ENCODE measurements around the gene POLN.

DNA sequence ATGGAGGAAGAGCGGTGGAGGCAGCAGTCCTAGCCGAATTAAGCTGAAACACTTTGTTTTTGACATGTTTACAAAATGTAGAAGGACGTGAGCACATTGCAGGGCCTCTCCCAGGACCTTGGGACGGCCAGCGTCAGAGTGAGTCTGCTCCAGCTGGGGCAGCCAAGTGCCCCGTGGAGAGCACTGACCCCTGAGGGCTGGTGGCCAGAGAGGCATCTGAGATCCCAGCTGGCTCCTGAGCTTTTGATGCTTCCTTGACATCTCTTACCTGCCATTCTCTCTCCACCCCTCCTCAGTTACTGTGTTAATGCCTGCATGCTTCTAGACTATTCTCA is 158.1 kb downstream of the POLN start:
- TF ChIP-seq, protein P1, sequence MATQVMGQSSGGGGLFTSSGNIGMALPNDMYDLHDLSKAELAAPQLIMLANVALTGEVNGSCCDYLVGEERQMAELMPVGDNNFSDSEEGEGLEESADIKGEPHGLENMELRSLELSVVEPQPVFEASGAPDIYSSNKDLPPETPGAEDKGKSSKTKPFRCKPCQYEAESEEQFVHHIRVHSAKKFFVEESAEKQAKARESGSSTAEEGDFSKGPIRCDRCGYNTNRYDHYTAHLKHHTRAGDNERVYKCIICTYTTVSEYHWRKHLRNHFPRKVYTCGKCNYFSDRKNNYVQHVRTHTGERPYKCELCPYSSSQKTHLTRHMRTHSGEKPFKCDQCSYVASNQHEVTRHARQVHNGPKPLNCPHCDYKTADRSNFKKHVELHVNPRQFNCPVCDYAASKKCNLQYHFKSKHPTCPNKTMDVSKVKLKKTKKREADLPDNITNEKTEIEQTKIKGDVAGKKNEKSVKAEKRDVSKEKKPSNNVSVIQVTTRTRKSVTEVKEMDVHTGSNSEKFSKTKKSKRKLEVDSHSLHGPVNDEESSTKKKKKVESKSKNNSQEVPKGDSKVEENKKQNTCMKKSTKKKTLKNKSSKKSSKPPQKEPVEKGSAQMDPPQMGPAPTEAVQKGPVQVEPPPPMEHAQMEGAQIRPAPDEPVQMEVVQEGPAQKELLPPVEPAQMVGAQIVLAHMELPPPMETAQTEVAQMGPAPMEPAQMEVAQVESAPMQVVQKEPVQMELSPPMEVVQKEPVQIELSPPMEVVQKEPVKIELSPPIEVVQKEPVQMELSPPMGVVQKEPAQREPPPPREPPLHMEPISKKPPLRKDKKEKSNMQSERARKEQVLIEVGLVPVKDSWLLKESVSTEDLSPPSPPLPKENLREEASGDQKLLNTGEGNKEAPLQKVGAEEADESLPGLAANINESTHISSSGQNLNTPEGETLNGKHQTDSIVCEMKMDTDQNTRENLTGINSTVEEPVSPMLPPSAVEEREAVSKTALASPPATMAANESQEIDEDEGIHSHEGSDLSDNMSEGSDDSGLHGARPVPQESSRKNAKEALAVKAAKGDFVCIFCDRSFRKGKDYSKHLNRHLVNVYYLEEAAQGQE (IDR thresholded peaks at IDR 0.05; ENCODE audit: insufficient read depth in 1 of 2, low read depth in 2 of 2, low read length in 2 of 2): no peak
- no peak for TF ChIP-seq POLR2AphosphoS5 (IDR thresholded peaks at IDR 0.05; ENCODE audit: low read depth, low read length)
- no peak for TF ChIP-seq TAF1 (IDR thresholded peaks at IDR 0.05; ENCODE audit: borderline replicate concordance, insufficient read depth, low read length)
- no peak for TF ChIP-seq SIN3A (IDR thresholded peaks at IDR 0.05; ENCODE audit: borderline replicate concordance, insufficient read depth, low read length)
